T-helper 22 cell (primary cell): Measurements from ENCODE around the gene LARGE1.

Experiments used
- DNase-seq: peaks from one replicate; pipeline ENCODE4 v3.0.0-alpha.2; 2020; ENCODE audit warnings: low read depth

LARGE1 gene

GRCh38 chr22:33913188-33913587, 7.1 kb downstream of the LARGE1 start:
- DNase-seq, result no peak

- DNase-seq, result no peak
Measured at GRCh38 chr22:33909911-33910310, 10.4 kb downstream of the LARGE1 start.

GRCh38 chr22:33909075-33909458, 11.2 kb downstream of the LARGE1 start:
- DNase-seq, result no peak

- no peak for DNase-seq
Measured at GRCh38 chr22:33908171-33909074, 11.9 kb downstream of the LARGE1 start.

- DNase-seq, result no peak
Measured at GRCh38 chr22:33906954-33907353, 13.3 kb downstream of the LARGE1 start.

GRCh38 chr22:33906475-33906874, 13.8 kb downstream of the LARGE1 start:
- no peak for DNase-seq

GRCh38 chr22:33903012-33903411, 17.3 kb downstream of the LARGE1 start:
- no peak for DNase-seq

GRCh38 chr22:33902073-33902472, 18.2 kb downstream of the LARGE1 start:
- no peak for DNase-seq

GRCh38 chr22:33898121-33898520, 22.2 kb downstream of the LARGE1 start:
- no peak for DNase-seq

GRCh38 chr22:33897448-33897835, 22.8 kb downstream of the LARGE1 start:
- no peak for DNase-seq

GRCh38 chr22:33896575-33897447, 23.5 kb downstream of the LARGE1 start:
- DNase-seq, result no peak

GRCh38 chr22:33896154-33896553, 24.1 kb downstream of the LARGE1 start:
- DNase-seq, result no peak

- no peak for DNase-seq
Measured at GRCh38 chr22:33895444-33895843, 24.8 kb downstream of the LARGE1 start.

- no peak for DNase-seq
Measured at GRCh38 chr22:33894515-33894914, 25.8 kb downstream of the LARGE1 start.

GRCh38 chr22:33894036-33894435, 26.2 kb downstream of the LARGE1 start:
- DNase-seq, result no peak

GRCh38 chr22:33893512-33893911, 26.8 kb downstream of the LARGE1 start:
- DNase-seq, result no peak

GRCh38 chr22:33891992-33892391, 28.3 kb downstream of the LARGE1 start:
- no peak for DNase-seq

GRCh38 chr22:33891455-33891854, 28.8 kb downstream of the LARGE1 start:
- DNase-seq, result no peak

GRCh38 chr22:33889748-33890147, 30.5 kb downstream of the LARGE1 start:
- DNase-seq, result no peak

- no peak for DNase-seq
Measured at GRCh38 chr22:33888821-33889220, 31.5 kb downstream of the LARGE1 start.

GRCh38 chr22:33887173-33887572, 33.1 kb downstream of the LARGE1 start:
- DNase-seq, result no peak

- no peak for DNase-seq
Measured at GRCh38 chr22:33886696-33887095, 33.6 kb downstream of the LARGE1 start.

- no peak for DNase-seq
Measured at GRCh38 chr22:33884829-33885228, 35.4 kb downstream of the LARGE1 start.
